CD4-positive, alpha-beta T cell treated with Interleukin-17A for 1 hour (primary cell): ENCODE measurements around the gene ANO10.
A peak's percentile ranks its signal among the peaks of the same experiment; 100 is the strongest.

Source experiments
- DNase-seq: peaks from one replicate; pipeline ENCODE4 v3.0.0-alpha.2; 2020

Gene ANO10

DNA sequence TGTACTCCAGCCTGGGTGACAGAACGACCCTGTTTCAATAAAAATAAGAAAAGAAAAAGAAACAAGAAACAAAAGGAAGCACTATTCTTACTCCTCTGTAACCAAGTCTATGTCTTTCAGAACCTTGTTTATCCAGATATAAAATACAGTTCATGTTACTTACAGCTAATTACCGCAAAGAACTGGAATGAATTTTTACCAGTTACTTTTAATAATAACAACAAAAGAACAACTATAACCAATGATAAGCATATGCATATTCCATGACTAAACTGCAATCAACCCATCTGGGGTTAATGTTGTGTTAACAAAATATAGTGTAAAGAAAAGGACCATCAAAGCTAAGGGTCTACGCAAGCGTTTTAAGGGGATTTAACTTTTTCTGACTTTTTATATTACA, 212.3 kb downstream of the ANO10 start:
- DNase-seq = no peak

DNA sequence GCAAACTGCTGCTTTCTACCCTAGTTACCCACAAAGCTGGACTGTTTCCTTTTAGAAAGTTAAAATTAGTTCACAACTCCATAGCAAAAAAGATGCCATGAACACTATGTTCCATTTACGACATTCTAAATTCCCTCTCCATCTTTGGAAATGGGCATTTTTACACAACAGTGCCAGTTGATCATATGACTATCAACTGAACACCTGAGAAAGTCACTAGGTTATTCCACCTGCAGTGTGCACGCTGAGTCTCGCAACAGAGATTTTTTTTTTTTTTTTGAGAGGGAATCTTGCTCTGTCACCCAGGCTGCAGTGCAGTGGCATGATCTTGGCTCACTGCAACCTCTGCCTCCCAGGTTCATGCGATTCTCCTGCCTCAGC, 215.2 kb downstream of the ANO10 start:
- no peak for DNase-seq

DNA sequence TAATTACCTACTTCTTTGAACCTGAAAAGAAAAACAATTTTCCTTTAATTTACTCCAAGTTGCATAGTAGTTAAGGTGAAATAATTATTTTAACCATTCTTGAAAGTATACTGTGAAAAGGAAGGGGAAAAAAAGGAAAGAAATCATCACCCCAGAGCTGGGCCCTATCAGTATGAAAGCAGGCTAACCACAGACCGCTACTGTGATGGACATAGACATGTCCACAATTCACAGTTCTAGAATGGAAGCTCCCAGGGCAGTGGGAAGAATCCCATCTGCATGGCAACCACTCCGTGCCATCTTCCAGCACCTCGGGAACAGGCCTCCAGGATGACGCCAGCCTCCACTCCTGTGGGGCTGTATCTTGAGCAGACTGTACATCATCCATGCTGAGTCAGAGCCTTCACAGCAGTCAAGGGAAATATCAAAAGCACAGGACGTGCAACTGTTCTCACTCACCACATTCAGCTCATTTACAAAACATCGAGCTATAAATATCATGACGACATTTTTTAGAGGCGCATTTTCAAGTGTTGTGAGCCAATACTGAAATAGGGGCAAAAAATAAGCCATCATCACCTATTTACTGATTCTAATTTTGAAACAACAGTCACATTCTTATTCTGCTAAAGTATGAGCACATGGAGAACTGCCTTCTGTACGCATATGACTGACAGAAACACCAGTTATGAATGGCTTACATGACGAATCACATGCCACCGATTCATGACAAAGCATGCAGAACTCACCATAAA, 215.7 kb downstream of the ANO10 start:
- DNase-seq = no peak

DNA sequence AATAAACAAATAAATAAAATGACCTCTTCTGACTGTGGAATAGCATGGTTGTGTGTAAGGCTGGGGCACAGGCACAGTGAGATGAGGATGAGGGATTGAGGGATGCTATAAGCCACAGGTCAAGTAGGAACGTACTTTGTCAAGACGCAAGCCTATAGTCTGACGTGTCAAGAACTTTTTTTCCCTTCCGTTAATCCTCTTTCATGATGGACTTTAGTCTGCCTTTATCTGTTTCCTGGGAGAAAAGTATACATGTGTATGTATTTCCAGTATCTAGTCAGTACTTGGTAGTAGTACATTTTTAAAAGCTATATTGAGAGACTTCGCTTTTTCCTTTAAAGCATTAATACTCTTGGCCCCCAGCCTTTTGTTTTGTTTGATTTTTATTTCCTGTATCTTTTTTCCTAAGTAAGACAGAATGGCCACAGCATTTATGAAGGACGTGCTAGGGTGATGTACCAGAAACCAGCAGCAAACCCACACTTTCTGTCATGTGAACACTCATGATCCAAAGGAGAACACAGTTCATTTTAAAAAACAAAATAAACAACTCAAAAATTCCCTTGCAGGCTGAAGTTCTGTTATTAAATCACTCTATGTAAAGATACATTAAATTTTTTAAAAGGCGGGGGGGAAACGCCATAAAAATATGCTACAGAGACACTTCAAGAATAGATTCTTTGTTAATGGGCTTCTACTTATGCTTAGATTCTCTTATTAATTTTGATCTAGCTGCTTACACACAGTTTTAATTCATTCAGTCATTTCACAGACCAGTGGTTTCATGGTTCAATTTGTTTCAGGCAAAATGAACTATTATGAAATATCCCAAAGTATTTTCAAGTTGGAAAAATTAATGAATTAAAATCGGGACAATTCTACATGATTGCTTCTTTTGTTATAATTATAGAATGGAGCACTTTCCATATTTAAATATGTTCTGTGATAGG, 220.8 kb downstream of the ANO10 start:
- no peak for DNase-seq

DNA sequence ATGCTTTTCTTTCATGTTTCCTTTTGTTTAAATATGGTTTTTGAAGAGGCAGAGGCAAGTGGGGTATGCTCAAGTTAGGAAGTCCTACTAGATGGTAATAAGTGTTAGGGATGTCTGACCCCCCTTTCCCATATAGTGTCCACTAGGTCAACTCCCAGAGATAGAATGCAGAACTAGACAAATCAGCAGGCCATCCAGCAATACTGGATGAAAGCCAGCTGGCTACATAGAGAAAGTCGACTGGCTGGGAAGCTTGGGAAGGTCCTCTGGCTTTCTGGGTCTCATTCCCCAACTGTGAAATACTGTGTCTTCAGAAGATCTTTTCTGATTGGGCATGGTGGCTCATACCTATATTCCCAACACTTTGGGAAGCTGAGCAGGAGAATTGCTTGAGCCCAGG, 221.6 kb downstream of the ANO10 start:
- no peak for DNase-seq

DNA sequence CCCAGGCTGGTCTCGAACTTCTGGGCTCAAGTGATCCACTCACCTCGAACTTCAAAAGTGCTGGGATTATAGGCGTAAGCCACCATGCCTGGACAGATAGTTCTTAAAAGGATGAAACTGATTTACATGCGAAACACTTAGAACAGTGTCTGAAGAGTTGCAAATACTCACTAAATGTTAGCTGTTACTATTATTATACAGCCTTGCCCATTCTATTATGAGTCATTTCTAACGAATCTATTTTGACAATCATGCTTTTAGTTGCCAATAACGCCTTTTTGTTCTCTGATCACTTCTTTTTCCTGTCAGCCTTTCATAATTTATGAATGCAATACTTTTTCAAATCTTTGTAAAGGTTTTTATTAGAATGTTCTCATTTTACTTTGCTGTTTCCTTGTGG, 222.8 kb downstream of the ANO10 start:
- no peak for DNase-seq

DNA sequence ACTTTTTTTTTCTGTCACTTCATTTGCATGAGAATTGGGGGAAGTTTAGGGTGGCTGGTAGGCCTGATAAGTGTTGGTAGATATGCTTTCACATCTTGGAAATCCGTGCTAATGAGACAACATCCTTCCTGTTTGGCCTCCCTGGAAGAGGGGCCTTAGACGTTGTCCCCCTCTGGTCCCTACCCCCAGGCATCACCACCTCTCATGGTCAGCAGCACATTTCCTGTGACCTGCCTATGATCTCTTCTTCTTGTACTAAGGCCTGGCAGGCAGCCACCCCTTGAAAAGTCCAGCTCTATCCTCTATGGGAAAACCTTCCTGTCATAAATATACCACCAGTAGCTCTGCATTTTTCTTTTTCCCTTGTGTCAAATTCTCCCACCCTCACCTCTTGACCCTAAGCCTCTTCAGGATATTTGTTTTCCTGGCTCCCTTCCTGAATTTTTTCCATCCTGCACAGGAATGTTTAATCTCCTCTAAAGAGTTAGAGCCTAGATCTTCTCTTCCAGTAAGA, 227.7 kb downstream of the ANO10 start:
- DNase-seq = no peak

DNA sequence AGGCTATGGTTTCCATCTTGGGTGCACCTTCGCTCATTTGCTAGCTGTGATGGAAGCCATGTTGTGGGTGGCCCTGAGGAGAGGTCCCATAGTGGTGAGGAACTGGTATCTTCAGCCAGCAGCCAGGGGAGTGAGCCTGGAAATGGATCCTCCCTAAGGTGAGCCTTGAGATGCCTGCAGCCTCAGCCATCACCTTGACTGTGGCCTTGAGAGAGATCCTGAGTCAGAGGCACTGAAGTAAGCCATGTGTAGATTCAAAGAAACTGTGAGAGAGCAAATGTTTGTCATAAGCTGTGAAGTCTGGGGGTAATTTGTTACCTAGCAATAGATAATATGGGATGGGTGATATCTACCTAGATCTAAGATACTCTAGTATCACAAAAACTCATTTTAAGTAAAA, 230.2 kb downstream of the ANO10 start:
- no peak for DNase-seq

DNA sequence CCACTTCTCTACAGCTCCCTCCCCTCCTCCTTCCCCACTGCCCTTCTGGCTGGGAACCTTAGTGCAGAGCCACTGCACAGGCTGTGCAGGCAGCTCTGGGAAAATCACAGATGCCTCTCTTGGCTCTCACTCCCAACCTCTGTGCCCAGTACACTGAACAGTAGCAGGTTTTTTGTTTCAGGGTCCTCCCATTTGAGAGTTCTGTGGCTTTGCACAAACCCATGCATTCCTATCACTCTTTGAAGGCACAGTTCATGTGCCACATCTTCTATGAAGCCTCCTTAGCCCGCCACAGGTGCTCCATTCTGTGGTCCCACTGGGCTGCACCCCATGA, 231.6 kb downstream of the ANO10 start:
- DNase-seq = peak; percentile 7

DNA sequence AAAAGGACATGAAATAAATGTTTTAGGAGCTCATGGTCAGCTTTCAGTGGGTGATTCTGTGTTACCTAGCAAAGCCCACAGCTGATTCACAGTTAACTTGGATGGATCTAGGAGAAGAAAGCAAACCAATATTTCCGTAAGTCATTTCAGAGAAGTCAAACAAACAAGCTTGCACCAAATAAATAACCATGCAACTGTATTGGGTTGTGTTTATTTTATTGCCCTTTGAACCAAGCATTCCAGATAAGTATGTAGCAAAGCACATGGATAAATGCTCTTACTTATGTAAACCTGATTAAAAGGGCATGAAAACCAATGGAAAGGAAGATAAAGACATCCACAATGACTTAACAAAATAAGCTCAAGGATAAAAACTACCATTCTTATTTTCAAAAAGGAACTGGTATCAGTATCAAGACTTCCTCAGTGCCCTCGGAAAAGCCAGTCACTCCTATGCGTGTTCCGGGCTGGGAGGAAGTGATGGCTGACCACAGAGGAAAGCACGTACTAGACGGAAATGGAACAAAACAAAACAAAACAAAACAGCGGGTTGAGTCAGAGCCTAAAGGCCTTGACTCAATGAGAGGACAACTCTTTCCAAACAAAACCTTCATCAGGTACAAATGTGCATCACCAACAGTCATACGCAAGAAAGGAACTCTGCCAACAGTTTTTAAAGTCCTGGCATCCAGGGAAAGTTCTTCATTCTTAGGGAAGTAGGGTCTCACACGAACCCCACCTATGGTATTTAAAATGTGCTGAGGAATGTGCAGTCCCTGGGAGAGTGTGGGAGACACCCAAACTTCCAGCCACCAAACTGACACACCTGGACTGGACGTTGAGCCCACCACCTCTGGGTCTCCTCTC, 232.2 kb downstream of the ANO10 start:
- DNase-seq = peak; percentile 88

DNA sequence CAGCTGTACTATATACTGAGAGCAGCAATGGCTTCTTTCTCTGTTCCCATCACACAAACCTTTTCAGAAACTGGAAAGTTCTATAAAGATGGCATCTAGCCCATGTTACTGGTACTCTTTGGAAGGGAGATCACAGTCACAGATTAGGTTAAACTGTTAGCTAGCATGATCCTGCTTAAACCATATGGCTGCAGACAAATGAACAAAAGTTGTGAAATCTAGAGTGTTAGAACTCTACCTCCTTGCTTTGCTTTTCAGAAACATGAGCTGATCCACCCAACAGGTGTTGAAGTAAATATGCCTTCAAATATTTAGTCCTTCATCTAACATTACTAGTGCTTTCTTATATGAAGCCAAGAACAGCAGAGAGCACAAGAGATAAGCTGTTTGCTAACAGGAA, 232.9 kb downstream of the ANO10 start:
- peak; percentile 9 for DNase-seq

DNA sequence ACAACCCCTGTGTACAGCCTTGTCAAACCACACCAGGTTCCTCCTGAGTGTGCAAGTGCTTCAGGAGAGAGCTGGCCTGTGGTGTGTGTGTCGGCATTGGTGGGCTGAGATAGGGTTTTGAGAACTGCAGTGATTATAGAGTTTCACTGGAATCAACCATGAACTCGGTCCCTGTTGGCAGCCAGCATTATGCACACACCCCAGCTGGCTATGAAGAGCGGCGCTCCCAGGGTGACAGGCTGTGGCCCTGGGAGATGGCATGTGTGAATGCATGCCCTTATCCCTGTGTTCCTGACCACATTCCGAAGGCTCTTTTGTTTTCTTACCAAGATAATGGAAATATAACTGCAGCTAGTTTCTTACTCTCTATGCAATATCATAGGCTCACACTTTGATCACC, 233.6 kb downstream of the ANO10 start:
- DNase-seq = no peak

DNA sequence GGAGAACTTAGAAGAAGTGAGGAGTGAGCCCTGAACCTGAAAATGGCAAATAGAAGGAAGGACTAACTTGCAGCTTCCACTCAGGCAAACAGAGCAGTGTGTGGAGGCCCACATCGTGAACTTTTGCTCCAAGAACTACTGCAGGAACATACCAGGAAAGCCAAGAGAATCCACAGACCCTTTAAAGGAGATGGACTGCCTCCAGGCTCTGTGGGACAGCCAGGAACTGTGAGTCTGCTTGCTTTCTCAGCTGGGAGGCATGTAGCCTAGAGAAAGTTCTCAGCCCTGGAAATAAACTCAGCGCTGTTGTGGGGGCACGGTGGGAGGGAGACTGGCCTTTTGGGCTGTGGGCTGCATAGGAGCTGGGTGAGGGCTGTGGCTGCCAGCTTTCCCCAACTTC, 242.5 kb downstream of the ANO10 start:
- no peak for DNase-seq

DNA sequence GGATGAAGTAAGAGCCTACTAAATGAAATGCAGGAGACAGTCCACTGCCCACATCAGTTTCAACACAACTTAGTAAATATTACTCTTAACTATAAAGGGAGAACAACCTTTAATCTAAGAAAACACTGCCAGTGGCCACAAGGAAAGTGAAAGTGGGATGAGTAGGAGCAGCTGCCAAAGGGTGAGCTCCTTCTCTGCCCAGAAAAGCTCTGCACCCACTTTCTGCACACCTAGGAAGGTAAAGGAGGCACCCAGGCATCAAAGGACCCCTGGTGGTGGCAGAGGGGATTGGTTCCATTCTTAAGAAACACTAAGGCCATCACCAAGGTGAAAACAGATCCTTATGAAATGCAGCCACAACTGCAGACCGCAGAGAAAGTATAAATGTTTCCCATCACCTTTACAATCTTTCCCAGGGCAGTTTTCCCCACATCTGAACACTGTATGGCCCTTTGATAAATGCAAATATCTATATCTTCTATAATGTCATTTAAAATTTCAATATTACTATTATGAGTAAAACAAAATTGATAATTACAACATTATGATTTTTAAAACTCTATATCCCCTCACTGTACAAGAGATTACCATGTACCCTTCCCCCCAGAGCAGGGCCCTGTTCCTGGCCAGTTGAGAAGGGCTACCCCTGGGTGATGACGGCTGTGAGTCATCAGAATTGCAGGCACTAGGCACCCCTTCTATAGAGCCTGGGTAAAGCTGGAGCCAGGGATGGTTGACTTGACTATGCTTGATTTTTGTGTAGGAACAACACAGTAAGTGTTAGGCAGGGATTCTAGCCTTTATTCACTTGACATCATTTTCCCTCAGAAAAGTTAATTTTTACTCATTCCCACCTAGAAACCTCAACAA, 243.5 kb downstream of the ANO10 start:
- peak; percentile 81 for DNase-seq

DNA sequence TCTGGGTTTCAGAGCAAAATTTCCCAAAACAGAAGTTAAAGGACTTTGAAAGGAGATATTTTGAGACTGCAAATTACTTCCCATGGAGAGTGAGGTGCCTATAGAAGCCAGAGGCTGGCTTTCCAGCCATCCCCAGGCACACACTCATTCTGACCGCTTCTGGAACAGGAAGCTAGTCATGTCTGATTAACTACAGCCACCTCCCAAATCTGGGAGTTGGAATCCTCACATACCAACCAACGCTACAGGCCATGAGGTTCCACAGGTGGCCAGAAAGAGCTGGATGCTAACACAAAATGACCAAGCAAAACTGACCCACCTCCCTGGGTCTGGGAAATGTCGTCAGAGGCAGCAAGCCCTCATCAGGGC, 248.3 kb downstream of the ANO10 start:
- no peak for DNase-seq

DNA sequence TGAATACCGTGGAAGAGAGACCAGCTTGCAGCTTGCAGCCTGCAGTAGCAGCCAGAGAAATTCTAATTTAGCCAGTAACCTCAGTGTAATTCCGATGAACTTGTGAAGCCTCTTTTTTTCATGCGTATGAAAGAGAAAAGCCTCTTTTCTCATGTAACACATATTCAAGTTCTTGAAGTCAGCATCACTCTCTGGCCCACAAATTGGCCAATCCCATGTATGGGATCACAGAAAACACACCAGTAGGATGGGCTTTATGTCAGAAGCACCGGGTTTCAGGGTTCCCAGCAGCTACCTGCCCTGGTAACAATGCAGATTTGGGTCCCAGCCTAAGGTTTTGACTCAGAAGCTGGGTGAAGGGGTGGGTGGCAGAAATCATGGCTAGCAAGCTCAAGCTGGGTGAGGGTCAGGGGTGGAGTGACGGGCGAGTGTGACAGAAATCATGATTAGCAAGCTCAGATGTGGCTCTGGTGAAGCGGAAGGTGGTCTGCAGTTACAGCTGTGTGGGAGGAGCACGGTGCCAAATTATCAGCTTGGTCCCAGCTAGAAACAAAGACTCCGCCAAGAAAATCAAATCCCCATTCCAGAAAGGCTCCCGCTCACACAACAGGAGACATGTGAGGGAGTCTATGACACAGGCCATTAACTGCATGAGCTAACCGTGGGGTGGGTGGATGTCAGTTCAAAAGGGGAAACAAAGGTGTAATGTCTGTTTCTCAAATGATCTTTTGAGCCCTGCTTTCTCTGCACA, 248.8 kb downstream of the ANO10 start:
- DNase-seq = no peak

DNA sequence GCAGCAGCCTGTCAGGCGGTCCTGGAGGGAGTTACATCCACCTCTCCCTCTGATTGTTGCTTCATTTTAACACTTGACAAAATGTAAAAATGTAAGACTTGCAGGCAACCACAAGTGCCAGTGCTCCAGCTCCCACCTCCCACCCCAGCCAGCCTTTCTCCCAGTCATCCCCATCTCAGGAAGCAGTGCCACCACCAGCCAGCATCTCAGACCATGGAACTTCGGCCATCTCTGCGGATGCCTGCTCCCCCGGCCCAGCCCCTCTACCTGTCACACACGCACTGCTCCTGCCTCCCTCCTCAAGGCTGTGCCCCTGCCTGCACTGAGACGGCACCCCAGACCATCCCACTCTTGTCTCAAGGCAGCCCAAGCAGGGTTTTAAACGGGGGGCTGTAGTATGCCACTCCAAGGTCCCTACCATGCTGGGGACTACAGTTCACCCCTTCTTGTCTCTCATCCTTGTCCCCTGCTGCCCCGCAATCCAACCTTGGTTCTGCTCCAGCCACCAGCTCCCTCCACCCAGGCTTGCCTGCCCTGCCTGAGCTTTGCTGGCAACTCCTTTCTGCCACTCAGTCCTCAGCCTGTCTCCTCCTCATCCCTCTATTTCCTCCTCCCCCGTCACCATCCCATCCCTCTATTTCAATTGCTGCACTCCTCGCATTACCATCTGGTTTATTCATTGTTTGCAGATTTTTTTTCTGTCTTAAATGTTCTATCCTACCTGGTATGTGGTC, 249.6 kb downstream of the ANO10 start:
- DNase-seq = no peak

DNA sequence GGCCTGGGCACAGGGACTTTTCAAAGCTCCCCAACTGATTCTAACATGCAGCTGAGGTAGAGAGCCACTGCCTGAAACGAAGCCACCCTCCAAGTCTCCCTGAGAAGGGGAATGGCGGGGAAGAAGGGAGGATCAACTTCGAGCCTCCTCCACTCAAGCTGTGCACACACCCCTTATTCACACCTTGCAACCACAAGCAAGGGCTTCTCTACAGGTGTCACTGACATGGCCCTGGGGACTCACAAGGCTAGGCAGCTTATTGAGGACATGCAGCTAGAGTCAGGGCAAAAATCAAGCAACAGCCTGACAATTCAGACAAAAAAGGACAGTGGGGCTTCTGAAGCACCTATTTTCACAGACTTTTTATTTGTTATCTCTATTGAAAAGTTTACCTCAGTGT, 250.3 kb downstream of the ANO10 start:
- no peak for DNase-seq

DNA sequence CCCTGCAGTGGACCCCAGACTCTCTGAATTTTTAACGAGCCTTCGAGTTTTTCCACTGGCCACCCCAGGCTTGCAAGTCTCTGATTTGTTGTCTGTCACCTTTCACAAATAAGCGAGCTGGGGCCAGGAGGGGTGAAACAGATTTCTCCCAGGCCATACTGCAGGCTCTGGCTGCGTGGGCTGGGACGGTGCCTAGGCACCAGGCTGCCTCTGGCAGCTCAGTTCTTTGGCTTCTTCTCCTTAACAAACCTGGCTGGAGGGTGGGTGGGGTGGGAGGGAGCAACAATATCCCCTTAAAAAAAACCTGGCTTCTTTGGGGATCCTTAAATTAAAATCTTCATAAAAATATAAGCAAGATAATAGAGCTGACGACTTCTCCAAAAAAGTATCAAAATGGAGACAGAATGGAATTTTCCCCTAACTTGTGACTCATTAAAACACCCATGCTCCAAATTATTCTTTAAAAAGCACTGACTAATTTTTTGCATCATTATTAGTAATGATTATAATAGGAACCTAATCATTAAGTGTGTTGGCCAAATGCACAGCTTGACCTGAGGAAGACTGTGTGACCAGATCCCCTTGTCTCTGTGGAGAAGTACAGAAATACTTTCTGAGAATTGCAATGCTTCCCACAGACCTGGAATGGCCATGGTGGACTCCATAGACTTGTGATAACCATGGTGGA, 251.4 kb downstream of the ANO10 start:
- DNase-seq = no peak
